AG09319 (cell line): ENCODE data around the gene KCNMB3.

Source experiments
- DNase-seq: peaks from one replicate; pipeline ENCODE4 v3.0.0-alpha.2; 2010; ENCODE audit warnings: low read depth; ENCODE audit errors: extremely low read depth
- TF ChIP-seq, protein P1 (sequence below): IDR thresholded peaks from 2 replicates; pipeline ENCODE4 v1.5.1; 2011; ENCODE audit warnings: low read depth, mild to moderate bottlenecking, inconsistent platforms, low read length, moderate library complexity

KCNMB3 gene

DNA sequence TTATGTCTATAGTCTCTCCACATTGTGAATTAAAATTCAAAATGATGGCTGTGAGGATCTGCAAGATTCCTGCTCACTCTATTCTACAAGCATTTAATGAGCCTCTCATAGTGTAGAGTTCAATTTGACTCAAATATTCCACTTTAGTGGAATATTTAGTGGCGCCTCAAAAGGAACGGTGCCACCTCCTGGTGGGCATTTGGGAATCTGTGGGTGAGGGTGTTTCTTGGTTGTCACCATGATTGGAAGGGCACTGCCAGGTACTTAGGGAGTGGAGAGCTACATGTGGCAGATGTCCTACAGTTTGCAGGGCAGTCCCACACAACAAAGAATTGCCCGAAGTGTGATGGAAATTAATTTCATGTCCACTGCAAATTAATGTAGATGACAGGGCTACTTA lies 21.5 kb upstream of the KCNMB3 start:
- DNase-seq: no peak
- TF ChIP-seq, protein P1, sequence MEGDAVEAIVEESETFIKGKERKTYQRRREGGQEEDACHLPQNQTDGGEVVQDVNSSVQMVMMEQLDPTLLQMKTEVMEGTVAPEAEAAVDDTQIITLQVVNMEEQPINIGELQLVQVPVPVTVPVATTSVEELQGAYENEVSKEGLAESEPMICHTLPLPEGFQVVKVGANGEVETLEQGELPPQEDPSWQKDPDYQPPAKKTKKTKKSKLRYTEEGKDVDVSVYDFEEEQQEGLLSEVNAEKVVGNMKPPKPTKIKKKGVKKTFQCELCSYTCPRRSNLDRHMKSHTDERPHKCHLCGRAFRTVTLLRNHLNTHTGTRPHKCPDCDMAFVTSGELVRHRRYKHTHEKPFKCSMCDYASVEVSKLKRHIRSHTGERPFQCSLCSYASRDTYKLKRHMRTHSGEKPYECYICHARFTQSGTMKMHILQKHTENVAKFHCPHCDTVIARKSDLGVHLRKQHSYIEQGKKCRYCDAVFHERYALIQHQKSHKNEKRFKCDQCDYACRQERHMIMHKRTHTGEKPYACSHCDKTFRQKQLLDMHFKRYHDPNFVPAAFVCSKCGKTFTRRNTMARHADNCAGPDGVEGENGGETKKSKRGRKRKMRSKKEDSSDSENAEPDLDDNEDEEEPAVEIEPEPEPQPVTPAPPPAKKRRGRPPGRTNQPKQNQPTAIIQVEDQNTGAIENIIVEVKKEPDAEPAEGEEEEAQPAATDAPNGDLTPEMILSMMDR: peak; percentile 36

DNA sequence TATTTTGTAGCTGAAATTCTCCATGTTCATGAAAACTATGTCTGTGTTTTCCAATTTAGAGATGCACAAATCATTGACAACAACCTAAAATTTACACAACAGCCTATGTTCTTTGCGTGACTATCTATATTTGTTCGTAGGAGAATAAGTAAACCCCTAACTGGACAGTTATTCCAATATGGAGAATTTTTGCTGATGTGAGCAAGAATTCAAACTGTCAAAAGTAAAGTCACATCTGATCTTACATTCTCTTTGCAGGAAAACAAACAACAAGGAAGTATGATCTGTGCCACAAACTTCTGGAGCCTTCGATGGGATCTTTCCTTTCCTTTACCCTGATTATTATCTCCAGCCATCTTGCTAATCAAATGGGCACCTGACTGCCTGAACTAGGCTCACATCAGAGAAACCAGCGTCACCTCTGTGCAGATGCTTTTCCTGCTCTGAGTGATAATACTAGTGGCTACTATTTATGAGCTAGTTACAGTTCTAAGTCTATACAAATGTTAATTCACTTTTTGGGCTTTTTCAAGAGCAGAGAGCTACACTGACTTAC lies 18.3 kb upstream of the KCNMB3 start:
- TF ChIP-seq, protein P1: no peak

DNA sequence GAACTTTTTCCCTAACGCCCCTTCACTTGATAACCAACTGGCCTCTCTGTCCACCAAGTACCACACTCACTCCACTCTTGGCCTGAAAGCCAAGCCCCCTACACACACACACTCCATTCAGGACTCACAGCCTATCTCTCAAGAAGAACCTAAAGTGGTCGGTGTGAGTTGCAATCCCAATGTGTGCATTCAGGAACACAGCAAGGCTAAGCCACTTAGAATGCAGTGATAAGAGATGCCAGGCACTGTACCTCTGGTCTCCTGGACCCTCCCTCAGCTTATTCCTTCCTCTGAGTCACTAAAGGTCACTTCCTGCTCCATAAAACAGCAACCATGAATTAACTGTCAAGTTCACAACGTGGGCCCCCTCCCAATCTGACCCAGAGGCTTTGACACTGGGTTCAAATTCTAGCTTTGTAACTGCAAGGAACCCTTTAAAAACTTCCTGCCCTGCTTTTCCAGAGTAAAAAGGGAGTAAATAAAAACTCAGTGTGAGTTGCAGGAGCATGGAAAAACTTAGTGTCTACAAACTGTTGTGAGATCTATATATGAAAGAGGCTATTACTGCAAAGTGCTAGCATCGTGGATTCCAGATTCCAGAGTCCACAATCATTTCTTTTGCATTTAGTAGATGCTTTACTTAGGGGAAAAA lies 17.6 kb upstream of the KCNMB3 start:
- TF ChIP-seq, protein P1: no peak
- DNase-seq: no peak

More for the DNA sequence above, 18.3 kb upstream of the KCNMB3 start:
- no peak for DNase-seq

DNA sequence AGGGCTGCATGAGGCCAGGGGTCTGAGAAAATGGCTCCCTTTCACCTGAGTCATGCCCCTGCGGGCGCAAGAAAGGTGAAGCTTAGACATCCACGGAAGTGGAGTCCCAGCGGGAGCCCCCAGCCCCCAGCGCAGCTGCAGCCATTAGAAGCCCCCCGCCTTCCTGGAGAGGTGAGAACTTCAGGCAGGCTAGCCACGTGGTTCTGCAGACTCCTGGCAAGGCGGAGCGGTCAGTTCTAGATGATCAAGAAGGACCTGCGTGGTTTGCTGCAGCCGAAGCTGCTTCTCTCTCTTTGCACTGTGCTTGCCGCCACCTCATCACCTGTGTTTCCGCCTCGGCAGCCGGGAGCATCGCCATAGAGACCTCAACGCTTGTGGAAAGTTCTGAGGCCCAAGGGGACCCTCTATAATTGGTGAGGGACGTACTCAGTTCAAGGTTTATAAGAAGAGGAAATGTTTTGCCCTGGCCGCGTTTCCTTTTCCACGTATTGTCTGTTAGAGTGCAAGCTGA lies 15.8 kb upstream of the KCNMB3 start:
- DNase-seq: no peak
- TF ChIP-seq, protein P1: no peak

DNA sequence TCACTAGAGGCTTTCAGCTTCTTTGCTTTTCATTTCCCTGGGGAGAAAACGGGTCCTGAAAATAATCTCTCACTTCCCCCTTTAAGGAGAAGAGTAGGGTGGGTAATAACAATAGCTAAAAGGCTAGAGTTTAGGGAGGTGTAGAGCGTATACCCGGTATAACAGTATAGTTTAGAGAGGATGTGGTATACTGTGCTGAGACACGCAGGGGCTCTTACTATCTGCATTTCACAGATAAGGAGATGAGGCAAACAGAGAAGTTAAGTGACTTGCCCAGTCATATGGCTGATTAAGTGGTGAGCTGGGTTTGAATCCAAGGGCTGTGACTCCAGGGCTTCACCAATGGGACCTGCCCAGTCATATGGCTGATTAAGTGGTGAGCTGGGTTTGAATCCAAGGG lies 15.0 kb upstream of the KCNMB3 start:
- TF ChIP-seq, protein P1: no peak
- DNase-seq: no peak

DNA sequence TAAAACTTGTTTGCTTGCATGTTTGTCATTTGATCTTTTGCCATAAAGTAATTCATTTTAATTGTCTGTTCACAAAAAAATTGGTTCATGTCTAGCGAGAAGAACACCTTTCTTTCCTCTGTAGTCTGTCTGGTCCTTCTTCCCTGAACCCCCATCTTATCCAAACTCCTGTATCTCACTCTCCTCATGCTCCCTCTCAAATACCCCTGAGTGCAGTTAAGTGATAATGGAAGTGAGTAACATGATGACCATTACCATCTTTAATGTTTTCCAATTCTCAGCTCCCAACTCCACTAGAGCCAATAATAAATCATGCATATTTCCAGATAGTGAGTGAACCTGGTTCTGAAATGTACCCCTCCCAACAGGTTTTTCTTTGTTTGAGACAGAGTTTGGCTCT lies 14.2 kb upstream of the KCNMB3 start:
- DNase-seq: no peak
- TF ChIP-seq, protein P1: no peak

DNA sequence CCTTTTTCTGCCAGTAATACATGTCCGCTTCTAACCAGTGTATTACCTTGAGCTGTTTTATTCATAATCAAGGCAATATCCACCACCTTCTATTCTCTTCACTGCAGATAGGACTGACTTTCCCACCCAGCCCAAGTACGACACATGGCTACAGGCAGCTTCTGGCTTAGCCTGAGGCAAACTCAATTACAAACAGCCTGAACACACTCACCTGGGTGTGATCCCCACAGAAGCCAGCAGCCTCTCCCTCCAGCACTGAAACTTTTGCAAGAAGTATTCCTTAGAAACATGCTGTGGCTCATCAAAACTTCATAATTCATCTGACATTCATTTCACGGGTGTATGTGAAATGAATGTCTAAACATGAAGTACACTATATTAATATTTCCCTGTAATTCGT lies 13.5 kb upstream of the KCNMB3 start:
- no peak for DNase-seq
- TF ChIP-seq, protein P1: no peak
